ENCODE data around the gene SWI5. TPM values are rescaled to one million over a fixed set of nuclear protein-coding genes. Genes with fewer than 3 reads are reported as not detected.

Gene SWI5
- total RNA-seq, 4 donors from 2014 or later, result 18.2 to 27.5 (median 24.5) TPM

DNA sequence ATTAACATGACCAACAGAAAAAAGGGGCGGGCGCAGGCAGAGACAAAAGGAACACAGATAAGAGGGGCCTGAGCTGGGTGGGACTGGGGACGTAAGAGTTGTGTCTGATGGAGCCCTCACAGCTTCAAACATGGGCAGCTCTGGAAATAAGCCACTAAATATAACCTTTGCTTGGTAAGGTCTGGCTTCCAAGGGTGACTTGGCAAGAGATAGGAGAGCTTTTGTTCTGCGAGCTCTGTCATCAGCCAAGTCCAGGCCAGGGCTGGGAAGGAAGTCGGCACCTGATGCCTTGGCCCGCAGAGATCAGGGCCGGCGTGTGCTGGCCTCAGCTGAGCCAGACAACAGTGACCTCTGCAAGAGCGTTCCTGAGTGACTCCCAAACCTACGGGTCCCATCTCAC lies 34.4 kb downstream of the SWI5 start:
- no peaks in the 10 kb centered on the region for H3K4me1 ChIP-seq
- 89% methylated on average over 4 of the region's 10 CpGs; no CpG with 5 or more reads in 1 of the 2 donors for WGBS, 2 donors (ENCODE audit: low coverage in 1 of 2)
- no peak overlapping the region for H3K4me3 ChIP-seq
- no peak overlapping the region for H3K27ac ChIP-seq
- peaks cover 0 to 76% of the 10 kb centered on the region in 2 donors for H3K36me3 ChIP-seq
- ATAC-seq, result no peak
- H3K27me3 ChIP-seq, result no peaks in the 10 kb centered on the region
- no peaks in the 10 kb centered on the region for H3K9me3 ChIP-seq
- TF ChIP-seq, protein P1, sequence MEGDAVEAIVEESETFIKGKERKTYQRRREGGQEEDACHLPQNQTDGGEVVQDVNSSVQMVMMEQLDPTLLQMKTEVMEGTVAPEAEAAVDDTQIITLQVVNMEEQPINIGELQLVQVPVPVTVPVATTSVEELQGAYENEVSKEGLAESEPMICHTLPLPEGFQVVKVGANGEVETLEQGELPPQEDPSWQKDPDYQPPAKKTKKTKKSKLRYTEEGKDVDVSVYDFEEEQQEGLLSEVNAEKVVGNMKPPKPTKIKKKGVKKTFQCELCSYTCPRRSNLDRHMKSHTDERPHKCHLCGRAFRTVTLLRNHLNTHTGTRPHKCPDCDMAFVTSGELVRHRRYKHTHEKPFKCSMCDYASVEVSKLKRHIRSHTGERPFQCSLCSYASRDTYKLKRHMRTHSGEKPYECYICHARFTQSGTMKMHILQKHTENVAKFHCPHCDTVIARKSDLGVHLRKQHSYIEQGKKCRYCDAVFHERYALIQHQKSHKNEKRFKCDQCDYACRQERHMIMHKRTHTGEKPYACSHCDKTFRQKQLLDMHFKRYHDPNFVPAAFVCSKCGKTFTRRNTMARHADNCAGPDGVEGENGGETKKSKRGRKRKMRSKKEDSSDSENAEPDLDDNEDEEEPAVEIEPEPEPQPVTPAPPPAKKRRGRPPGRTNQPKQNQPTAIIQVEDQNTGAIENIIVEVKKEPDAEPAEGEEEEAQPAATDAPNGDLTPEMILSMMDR (IDR thresholded peaks at IDR 0.05), result no peak
- TF ChIP-seq POLR2A (IDR thresholded peaks at IDR 0.05), result no peak
- TF ChIP-seq EP300 (IDR thresholded peaks at IDR 0.05), result no peak
- no peak for TF ChIP-seq POLR2AphosphoS5 (IDR thresholded peaks at IDR 0.05)

- ATAC-seq, result no peak
- Histone ChIP-seq H3K36me3 (peaks cover 0 to 97% of the 10 kb centered on the region in 2 donors), H3K27me3 (no peaks in the 10 kb centered on the region), H3K4me1 (no peaks in the 10 kb centered on the region), H3K27ac (no peak overlapping the region), H3K4me3 (no peak overlapping the region), H3K9me3 (no peaks in the 10 kb centered on the region)
- TF ChIP-seq, protein P1 (IDR thresholded peaks at IDR 0.05), result no peak
- no peak for TF ChIP-seq EP300 (IDR thresholded peaks at IDR 0.05)
- TF ChIP-seq POLR2AphosphoS5 (IDR thresholded peaks at IDR 0.05), result no peak
- no peak for TF ChIP-seq POLR2A (IDR thresholded peaks at IDR 0.05)
- 90 to 95% methylated on average over 2 to 4 of the region's 4 CpGs for WGBS, 2 donors (ENCODE audit: low coverage in 1 of 2)
Measured at GRCh38 chr9:128314697-128315096, 38.6 kb downstream of the SWI5 start.

DNA sequence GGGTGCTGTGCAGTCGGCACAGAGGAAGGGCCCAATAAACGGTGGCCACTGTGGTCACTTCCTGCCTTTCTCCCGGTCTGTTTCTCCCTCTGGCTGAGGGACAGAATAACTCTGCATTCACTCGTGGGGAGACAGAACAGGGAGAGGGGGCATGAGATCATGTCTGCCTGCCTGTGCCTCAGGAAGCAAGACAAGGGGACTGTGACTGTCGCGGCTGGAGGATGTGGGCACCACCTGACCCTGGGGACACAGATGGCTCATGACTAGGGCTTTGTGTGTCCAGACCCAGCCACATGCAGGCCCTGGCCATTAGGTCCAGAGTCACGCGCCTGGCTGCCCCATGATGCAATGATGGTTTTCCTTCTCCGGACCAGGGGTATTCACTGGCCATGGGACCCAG lies 40.3 kb downstream of the SWI5 start:
- 49 to 94% methylated on average over 3 to 7 of the region's 9 CpGs for WGBS, 2 donors (ENCODE audit: low coverage in 1 of 2)
- Histone ChIP-seq H3K27ac (no peak overlapping the region), H3K27me3 (no peaks in the 10 kb centered on the region), H3K9me3 (no peaks in the 10 kb centered on the region), H3K4me3 (no peak overlapping the region), H3K4me1 (peaks cover 0 to 10% (median 3%) of the 10 kb centered on the region in 3 donors), H3K36me3 (peaks cover 0 to 92% of the 10 kb centered on the region in 2 donors)
- no peak for ATAC-seq
- TF ChIP-seq POLR2A (IDR thresholded peaks at IDR 0.05) (no peak), EP300 (IDR thresholded peaks at IDR 0.05) (no peak), POLR2AphosphoS5 (IDR thresholded peaks at IDR 0.05) (no peak)

DNA sequence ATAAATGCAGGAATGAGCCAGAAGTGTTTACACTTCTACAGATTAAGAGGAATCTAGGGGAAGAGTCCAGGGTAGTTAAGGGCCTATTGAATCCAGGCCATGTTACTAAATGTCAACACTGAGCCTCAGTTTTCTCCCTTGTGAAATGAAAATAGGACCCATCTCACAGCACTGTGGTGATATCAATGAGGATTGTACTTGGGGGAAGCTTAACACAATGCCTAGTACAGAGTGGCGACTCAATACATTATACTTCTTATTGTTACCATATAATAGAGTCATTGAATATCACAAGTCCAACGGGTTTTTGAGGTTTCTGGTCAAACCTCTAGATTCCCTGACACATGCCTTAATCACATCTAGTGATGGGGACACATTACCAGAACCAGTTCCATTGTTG lies 41.6 kb downstream of the SWI5 start:
- WGBS, 2 donors (ENCODE audit: low coverage in 1 of 2), result 80 to 93% methylated on average over 2 of the region's 2 CpGs
- Histone ChIP-seq H3K27ac (no peak overlapping the region), H3K9me3 (no peaks in the 10 kb centered on the region), H3K36me3 (peaks cover 0 to 83% of the 10 kb centered on the region in 2 donors), H3K4me3 (no peak overlapping the region), H3K4me1 (peaks cover 0 to 16% (median 7%) of the 10 kb centered on the region in 3 donors), H3K27me3 (no peaks in the 10 kb centered on the region)
- TF ChIP-seq, protein P1 (IDR thresholded peaks at IDR 0.05), result no peak
- TF ChIP-seq EP300 (IDR thresholded peaks at IDR 0.05) (no peak), POLR2AphosphoS5 (IDR thresholded peaks at IDR 0.05) (no peak), POLR2A (IDR thresholded peaks at IDR 0.05) (no peak)
- no peak for ATAC-seq

- ATAC-seq, result no peak
- peak overlapping the region in 1 of 2 donors; percentile 97 for H3K4me3 ChIP-seq
- no peak overlapping the region for H3K27ac ChIP-seq
- H3K27me3 ChIP-seq, result no peaks in the 10 kb centered on the region
- peaks cover 0 to 46% (median 15%) of the 10 kb centered on the region in 3 donors for H3K4me1 ChIP-seq
- TF ChIP-seq, protein P1 (IDR thresholded peaks at IDR 0.05), result no peak
- TF ChIP-seq POLR2AphosphoS5 (IDR thresholded peaks at IDR 0.05) (no peak), POLR2A (IDR thresholded peaks at IDR 0.05) (no peak), EP300 (IDR thresholded peaks at IDR 0.05) (no peak)
- peaks cover 0 to 68% of the 10 kb centered on the region in 2 donors for H3K36me3 ChIP-seq
- 40 to 82% methylated on average over 1 to 6 of the region's 7 CpGs for WGBS, 2 donors (ENCODE audit: low coverage in 1 of 2)
- no peaks in the 10 kb centered on the region for H3K9me3 ChIP-seq
Measured at GRCh38 chr9:128321343-128321742, 45.3 kb downstream of the SWI5 start.
